BLaER1 treated with 17β-estradiol and CSF1 and Interleukin-3, amounts not matched to agents 10 nM and 100 nM (cell line): ENCODE data around the gene LPP.
A peak's percentile ranks its signal among the peaks of the same experiment; 100 is the strongest.

ENCODE experiments used
- H3K27ac ChIP-seq, 11 experiments: shearing (Covaris generic); formaldehyde crosslinking; 2 replicates each; pipeline ENCODE4 v1.8.1; 2022
- H3K27me3 ChIP-seq, 11 experiments: shearing (Covaris generic); formaldehyde crosslinking; 2 replicates each; pipeline ENCODE4 v1.8.1; 2022
- H3K36me3 ChIP-seq, 11 experiments: shearing (Covaris generic); formaldehyde crosslinking; 2 replicates each; pipeline ENCODE4 v1.8.1; 2022
- H3K4me1 ChIP-seq, 10 experiments: shearing (Covaris generic); formaldehyde crosslinking; 2 replicates each; pipeline ENCODE4 v1.8.1; 2022
- H3K4me2 ChIP-seq, 11 experiments: shearing (Covaris generic); formaldehyde crosslinking; 2 replicates each; pipeline ENCODE4 v1.8.1; 2022
- H3K4me3 ChIP-seq, 10 experiments: shearing (Covaris generic); formaldehyde crosslinking; 2 replicates each; pipeline ENCODE4 v1.8.1; 2022
- H3K9ac ChIP-seq, 11 experiments: shearing (Covaris generic); formaldehyde crosslinking; 2 replicates each; pipeline ENCODE4 v1.8.1; 2022
- H3K9me3 ChIP-seq, 11 experiments: shearing (Covaris generic); formaldehyde crosslinking; replicated peaks in 1 of 11; 2 replicates each; pipeline ENCODE4 v1.8.1; 2022
- H4K20me1 ChIP-seq, 11 experiments: shearing (Covaris generic); formaldehyde crosslinking; 2 replicates each; pipeline ENCODE4 v1.8.1; 2022
- Cebpa-rat ChIP-seq, 11 experiments: shearing (Covaris generic); IDR thresholded peaks; 2 replicates each; pipeline ENCODE4 v1.8.1; 2022

The LPP gene

GRCh38 chr3:188775412-188775811 lies 621.5 kb downstream of the LPP start:
- Histone ChIP-seq H3K27me3 (no peaks in the 10 kb centered on the region), H3K36me3 (peaks cover 0 to 3% (median 0%) of the 10 kb centered on the region in 11 experiments; a peak in 2 of 22 replicates), H3K27ac (no peak overlapping the region), H3K4me1 (peaks cover 0 to 26% (median 0%) of the 10 kb centered on the region in 10 experiments; a peak in 6 of 20 replicates), H4K20me1 (no peaks in the 10 kb centered on the region), H3K4me3 (no peak overlapping the region), H3K9me3 (no peaks in the 10 kb centered on the region), H3K4me2 (no peak overlapping the region), H3K9ac (no peak overlapping the region)
- no peak for TF ChIP-seq Cebpa-rat (IDR thresholded peaks at IDR 0.05)

- H3K36me3 ChIP-seq: peaks cover 0 to 3% (median 0%) of the 10 kb centered on the region in 11 experiments; a peak in 2 of 22 replicates
- H3K9me3 ChIP-seq: no peaks in the 10 kb centered on the region
- H3K4me3 ChIP-seq: no peak overlapping the region
- no peak for TF ChIP-seq Cebpa-rat (IDR thresholded peaks at IDR 0.05)
- H3K27ac ChIP-seq: no peak overlapping the region
- peaks cover 0 to 37% (median 0%) of the 10 kb centered on the region in 10 experiments; a peak in 6 of 20 replicates for H3K4me1 ChIP-seq
- H3K9ac ChIP-seq: no peak overlapping the region
- no peaks in the 10 kb centered on the region for H4K20me1 ChIP-seq
- no peak overlapping the region for H3K4me2 ChIP-seq
- no peaks in the 10 kb centered on the region for H3K27me3 ChIP-seq
These were observed 622.5 kb downstream of the LPP start for GRCh38 chr3:188776447-188776846.

GRCh38 chr3:188778091-188778852 lies 624.3 kb downstream of the LPP start:
- H3K27ac ChIP-seq: 0 out of 22 replicates have a peak overlapping the region, but pooled peaks of 1 of the 11 experiments have one; percentile 8
- H3K36me3 ChIP-seq: no peaks in the 10 kb centered on the region; a peak in 1 of 22 replicates
- H3K9me3 ChIP-seq: no peaks in the 10 kb centered on the region
- no peak for TF ChIP-seq Cebpa-rat (IDR thresholded peaks at IDR 0.05)
- no peaks in the 10 kb centered on the region for H4K20me1 ChIP-seq
- peak overlapping the region in 2 of 11 experiments; percentile 62; a peak in 3 of 22 replicates for H3K4me2 ChIP-seq
- H3K4me3 ChIP-seq: no peak overlapping the region
- peaks cover 0 to 55% (median 0%) of the 10 kb centered on the region in 10 experiments; a peak in 6 of 20 replicates for H3K4me1 ChIP-seq
- H3K9ac ChIP-seq: no peak overlapping the region
- H3K27me3 ChIP-seq: no peaks in the 10 kb centered on the region

GRCh38 chr3:188779281-188779980 lies 625.5 kb downstream of the LPP start:
- peak overlapping the region in 3 of 11 experiments; percentile 39 to 89 (median 72); a peak in 5 of 22 replicates for H3K27ac ChIP-seq

GRCh38 chr3:188780193-188781147 lies 626.5 kb downstream of the LPP start:
- H3K27me3 ChIP-seq: no peaks in the 10 kb centered on the region
- peaks cover 0 to 60% (median 0%) of the 10 kb centered on the region in 10 experiments; a peak in 6 of 20 replicates for H3K4me1 ChIP-seq
- peak overlapping the region in 3 of 11 experiments; percentile 1 to 64 (median 58); a peak in 4 of 22 replicates for H3K9ac ChIP-seq
- H3K9me3 ChIP-seq: 0 out of 22 replicates have a peak, but pooled peaks cover 0 to 4% (median 0%) of the 10 kb centered on the region in 11 experiments
- peak overlapping the region in 3 of 11 experiments; percentile 29 to 62 (median 62); a peak in 5 of 22 replicates for H3K4me2 ChIP-seq
- no peaks in the 10 kb centered on the region; a peak in 1 of 22 replicates for H3K36me3 ChIP-seq
- H3K4me3 ChIP-seq: no peak overlapping the region
- TF ChIP-seq Cebpa-rat (IDR thresholded peaks at IDR 0.05): peak in 3 of 11 experiments; percentile 68 to 72 (median 72); a peak in 2 of 22 replicates
- peak overlapping the region in 3 of 11 experiments; percentile 39 to 89 (median 72); a peak in 6 of 22 replicates for H3K27ac ChIP-seq
- no peaks in the 10 kb centered on the region for H4K20me1 ChIP-seq

More at GRCh38 chr3:188779281-188779980, 625.5 kb downstream of the LPP start:
- Histone ChIP-seq H4K20me1 (no peaks in the 10 kb centered on the region), H3K27me3 (no peaks in the 10 kb centered on the region), H3K9ac (no peak overlapping the region; a peak in 1 of 22 replicates), H3K9me3 (0 out of 22 replicates have a peak, but pooled peaks cover 0 to 4% (median 0%) of the 10 kb centered on the region in 11 experiments), H3K36me3 (no peaks in the 10 kb centered on the region; a peak in 1 of 22 replicates), H3K4me1 (peaks cover 0 to 60% (median 0%) of the 10 kb centered on the region in 10 experiments; a peak in 6 of 20 replicates), H3K4me2 (peak overlapping the region in 2 of 11 experiments; percentile 62; a peak in 3 of 22 replicates), H3K4me3 (no peak overlapping the region)
- no peak for TF ChIP-seq Cebpa-rat (IDR thresholded peaks at IDR 0.05)

GRCh38 chr3:188782613-188783124 lies 628.7 kb downstream of the LPP start:
- H3K27ac ChIP-seq: peak overlapping the region in 4 of 11 experiments; percentile 2 to 89 (median 26); a peak in 5 of 22 replicates
- peaks cover 0 to 80% (median 0%) of the 10 kb centered on the region in 10 experiments; a peak in 6 of 20 replicates for H3K4me1 ChIP-seq
- H3K4me3 ChIP-seq: no peak overlapping the region
- H3K27me3 ChIP-seq: no peaks in the 10 kb centered on the region
- H4K20me1 ChIP-seq: no peaks in the 10 kb centered on the region
- H3K9ac ChIP-seq: 0 out of 22 replicates have a peak overlapping the region, but pooled peaks of 1 of the 11 experiments have one; percentile 11
- TF ChIP-seq Cebpa-rat (IDR thresholded peaks at IDR 0.05): no peak
- H3K36me3 ChIP-seq: no peaks in the 10 kb centered on the region; a peak in 1 of 22 replicates
- H3K4me2 ChIP-seq: peak overlapping the region in 2 of 11 experiments; percentile 52 to 54; a peak in 4 of 22 replicates
- 0 out of 22 replicates have a peak, but pooled peaks cover 0 to 4% (median 0%) of the 10 kb centered on the region in 11 experiments for H3K9me3 ChIP-seq

GRCh38 chr3:188786424-188786823 lies 632.5 kb downstream of the LPP start:
- H3K36me3 ChIP-seq: no peaks in the 10 kb centered on the region; a peak in 1 of 22 replicates
- no peak overlapping the region for H3K27ac ChIP-seq
- peaks cover 0 to 81% (median 7%) of the 10 kb centered on the region in 10 experiments; a peak in 13 of 20 replicates for H3K4me1 ChIP-seq
- H4K20me1 ChIP-seq: no peaks in the 10 kb centered on the region
- peak overlapping the region in 2 of 11 experiments; percentile 13 to 78; a peak in 3 of 22 replicates for H3K4me2 ChIP-seq
- no peak for TF ChIP-seq Cebpa-rat (IDR thresholded peaks at IDR 0.05)
- H3K27me3 ChIP-seq: no peaks in the 10 kb centered on the region
- no peak overlapping the region for H3K9ac ChIP-seq
- no peak overlapping the region for H3K4me3 ChIP-seq
- H3K9me3 ChIP-seq: 0 out of 22 replicates have a peak, but pooled peaks cover 0 to 4% (median 0%) of the 10 kb centered on the region in 11 experiments
